SK-N-MC (cell line): Measurements from ENCODE around the gene SPINK9.
"Not testable (repeated sequence)": the region's sequence is repeated elsewhere in the genome, so short reads cannot be mapped to it uniquely, and the experiment has no call there.

Experiments used
- EZH2 ChIP-seq: fragments of 200-600 bp; sonication (generic); IDR thresholded peaks from one replicate; pipeline ENCODE4 v1.6.1; 2017; ENCODE audit warnings: antibody characterized with exemption
- FOXP2 ChIP-seq: optimal IDR thresholded peaks from 2 replicates; pipeline ENCODE3; 2011; ENCODE audit warnings: mild to moderate bottlenecking, moderate library complexity; ENCODE audit not compliant: insufficient read depth; ENCODE audit errors: extremely low read length, control extremely low read depth
- POLR2AphosphoS5 ChIP-seq: IDR thresholded peaks from 2 replicates; pipeline ENCODE4 v1.6.1; 2012; ENCODE audit warnings: mild to moderate bottlenecking, low read depth, low read length, borderline replicate concordance

- TF ChIP-seq POLR2AphosphoS5, EZH2, FOXP2: not testable (repeated sequence)
Measured at GRCh38 chr5:148320011-148320963, 15.1 kb upstream of the SPINK9 start.
